ENCODE data around the gene TVP23C. TPM values are rescaled to one million over a fixed set of nuclear protein-coding genes. Genes with fewer than 3 reads are reported as not detected.
"Not testable (repeated sequence)": the region's sequence is repeated elsewhere in the genome, so short reads cannot be mapped to it uniquely, and the experiment has no call there.

TVP23C gene
- total RNA-seq: 10 to 100 TPM; 16.1 to 22.2 TPM
- 1 to 10 TPM; 1.2 to 4.1 (median 3.6) TPM for polyA plus RNA-seq
- 1.7 to 12.3 (median 6.8) reads per million in 6 experiments for total RNA-seq

DNA sequence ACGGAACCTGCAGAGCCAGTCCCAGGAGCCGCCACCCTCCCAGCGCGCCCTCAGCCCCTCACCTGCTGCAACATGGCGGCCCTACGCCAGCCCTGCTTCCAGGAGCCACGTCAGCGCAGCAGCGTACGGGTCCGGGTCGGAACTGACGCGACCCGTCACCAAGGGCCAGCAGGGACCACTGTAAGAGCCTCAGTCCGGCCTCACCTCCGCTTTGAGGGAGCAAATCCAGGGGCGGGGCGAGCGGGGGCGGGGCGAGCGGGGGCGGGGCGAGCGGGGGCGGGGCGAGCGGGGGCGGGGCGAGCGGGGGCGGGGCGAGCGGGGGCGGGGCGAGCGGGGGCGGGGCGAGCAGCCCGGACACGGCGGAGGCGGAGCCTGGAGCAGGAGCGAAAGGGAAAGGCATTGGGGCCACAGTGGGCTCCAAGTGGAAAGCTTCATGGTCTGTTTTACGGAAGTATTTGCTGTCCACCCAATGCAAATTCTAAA lies at the start of gene TVP23C:
TSS of gene TVP23C (minus strand) at position 109 of the 483 bp plus-strand sequence. CDS start at position 74, 35 bp downstream.
- POLR2A ChIA-PET, H3K36me3 Mint-ChIP-seq, H3K27me3 Mint-ChIP-seq, H3K9me3 Mint-ChIP-seq: not testable (repeated sequence)
- Mint-ChIP-seq H3K27ac (peak within 1 kb of the TSS; percentile 53 to 96 (median 92)), H3K4me1 (peaks cover 6 to 16% (median 13%) of the 10 kb centered on the region in 4 donors), H3K4me3 (peak within 1 kb of the TSS; percentile 90 to 97 (median 94))
- DNase-seq: peak; percentile 50 to 85 (median 68)
- peak; percentile 84 to 86 for ATAC-seq

DNA sequence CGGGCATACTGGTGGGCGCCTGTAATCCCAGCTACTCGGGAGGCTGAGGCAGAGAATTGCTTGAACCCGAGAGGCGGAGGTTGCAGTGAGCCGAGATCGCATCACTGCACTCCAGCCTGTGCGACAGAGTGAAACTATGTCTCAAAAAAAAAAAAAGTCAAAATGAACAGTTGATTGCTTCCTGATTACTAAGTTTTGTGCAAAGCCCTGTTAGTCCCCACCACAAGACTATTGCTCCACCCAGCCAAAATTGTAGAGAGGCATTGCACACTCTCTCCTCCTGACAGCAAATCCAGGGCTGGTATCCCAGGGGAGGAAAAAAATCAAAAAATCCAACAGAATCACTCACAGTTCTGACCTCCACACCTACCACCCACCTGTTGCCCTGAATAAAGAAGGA lies 29.7 kb upstream of the TVP23C start:
- Mint-ChIP-seq H3K4me1 (peaks cover 10 to 33% (median 21%) of the 10 kb centered on the region in 4 donors), H3K27me3 (peaks cover 0 to 16% (median 3%) of the 10 kb centered on the region in 5 donors)
- H3K9me3 Mint-ChIP-seq, H3K27ac Mint-ChIP-seq, DNase-seq, H3K4me3 Mint-ChIP-seq, POLR2A ChIA-PET, ATAC-seq, H3K36me3 Mint-ChIP-seq: not testable (repeated sequence)

DNA sequence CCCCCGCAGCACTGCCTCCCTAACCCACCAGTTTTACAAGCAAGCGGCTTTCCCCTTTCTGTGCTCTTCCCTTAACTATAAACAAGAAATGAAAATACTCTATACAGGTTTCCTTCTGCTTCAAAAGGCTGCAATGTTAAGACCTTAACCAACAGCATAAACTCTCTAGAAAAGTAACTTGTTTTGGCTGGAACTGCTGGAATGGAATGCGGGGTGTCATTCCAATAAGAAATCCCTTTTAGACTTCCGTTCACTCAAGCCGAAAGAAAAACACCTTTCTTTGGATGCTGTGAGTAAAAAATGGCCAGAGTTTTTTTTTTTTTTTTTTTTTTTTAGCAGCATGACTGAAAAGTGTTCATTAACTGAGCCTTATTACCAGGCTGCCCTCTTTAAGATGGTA lies 28.7 kb upstream of the TVP23C start:
- Mint-ChIP-seq H3K27me3 (peaks cover 0 to 16% (median 3%) of the 10 kb centered on the region in 5 donors), H3K4me1 (peaks cover 10 to 33% (median 21%) of the 10 kb centered on the region in 4 donors), H3K4me3 (peak overlapping the region in 7 of 10 donors; percentile 3 to 52 (median 38))
- H3K9me3 Mint-ChIP-seq, H3K27ac Mint-ChIP-seq, DNase-seq, ATAC-seq, POLR2A ChIA-PET, H3K36me3 Mint-ChIP-seq: not testable (repeated sequence)

DNA sequence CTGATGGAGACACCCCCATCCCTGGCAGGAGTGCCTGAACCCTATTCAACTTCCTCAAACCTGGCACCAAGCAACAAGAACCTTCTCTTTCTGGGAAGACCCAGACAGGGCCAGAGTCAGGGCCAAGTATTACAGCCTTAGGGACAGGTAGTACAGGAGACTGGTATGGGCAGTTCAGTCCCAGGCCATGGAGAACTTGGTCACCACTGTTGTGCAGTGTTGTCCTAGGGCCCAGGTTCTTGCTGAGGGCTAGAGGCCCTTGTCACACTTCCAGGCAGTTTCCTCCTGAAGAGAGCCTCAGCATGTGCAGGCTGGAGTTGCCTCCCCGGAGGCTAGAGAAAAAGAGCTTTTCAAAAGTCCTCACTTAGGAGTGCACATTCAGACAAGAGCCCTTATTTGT lies 27.6 kb upstream of the TVP23C start:
- H3K4me3 Mint-ChIP-seq: peak overlapping the region in 4 of 10 donors; percentile 24 to 69 (median 60)

DNA sequence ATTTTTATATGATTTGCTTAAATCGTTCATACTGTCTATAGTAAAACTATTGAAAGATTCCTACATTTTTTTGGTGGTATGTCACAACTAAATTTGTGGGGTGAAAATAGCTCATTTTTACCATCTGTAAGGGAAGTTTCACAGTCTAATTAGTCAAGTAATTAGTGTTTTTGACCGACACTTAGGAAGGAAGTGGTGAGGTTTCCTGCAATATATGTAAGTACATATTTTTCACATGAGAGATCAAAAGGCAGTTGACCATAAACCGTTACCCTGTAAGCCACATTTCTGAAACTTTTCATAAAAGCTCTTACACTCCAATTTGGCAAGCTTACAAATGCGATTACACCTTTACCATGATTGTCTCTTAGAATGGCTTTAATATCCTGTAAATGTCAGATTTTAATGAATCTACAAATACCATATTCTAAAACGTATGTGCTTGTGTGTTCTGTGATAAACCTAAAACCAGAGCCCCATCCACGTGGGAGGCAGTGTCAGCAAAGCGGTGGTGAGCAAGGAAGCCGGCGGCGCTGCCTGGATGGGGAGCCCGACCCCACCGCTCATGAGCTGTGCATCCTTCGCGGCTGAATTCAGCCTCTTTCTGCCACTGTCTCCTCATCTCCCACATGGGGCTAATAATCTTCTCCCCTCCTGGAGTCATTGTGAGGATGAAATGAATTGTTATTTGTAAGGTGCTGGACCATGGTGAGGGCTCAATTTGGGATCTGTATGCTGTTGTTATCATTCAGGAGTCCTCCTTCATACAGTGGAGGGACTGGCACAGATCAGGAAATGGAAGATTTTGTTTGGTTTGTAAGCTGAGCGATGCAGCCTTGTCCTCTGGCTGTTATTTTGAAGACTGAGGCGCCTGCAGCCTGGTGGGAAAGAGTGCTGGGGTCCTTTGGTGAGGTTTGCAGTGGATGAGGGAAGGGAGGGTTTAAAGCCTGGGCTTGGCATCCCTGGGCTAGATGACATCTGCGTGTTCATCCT lies 26.6 kb upstream of the TVP23C start:
- H3K9me3 Mint-ChIP-seq, POLR2A ChIA-PET, H3K36me3 Mint-ChIP-seq, H3K27ac Mint-ChIP-seq: not testable (repeated sequence)
- DNase-seq: peak in 3 of 10 donors; percentile 13 to 17 (median 15)
- H3K4me1 Mint-ChIP-seq: peaks cover 10 to 35% (median 21%) of the 10 kb centered on the region in 4 donors
- peak; percentile 61 to 67 for ATAC-seq
- H3K4me3 Mint-ChIP-seq: peak overlapping the region in 9 of 10 donors; percentile 32 to 73 (median 60)
- H3K27me3 Mint-ChIP-seq: peaks cover 0 to 16% (median 3%) of the 10 kb centered on the region in 5 donors

More for the DNA sequence above, 27.6 kb upstream of the TVP23C start:
- DNase-seq, H3K36me3 Mint-ChIP-seq, ATAC-seq, H3K9me3 Mint-ChIP-seq, POLR2A ChIA-PET: not testable (repeated sequence)
- peak overlapping the region in 1 of 10 donors; percentile 63 for H3K27ac Mint-ChIP-seq
- H3K4me1 Mint-ChIP-seq: peaks cover 10 to 35% (median 21%) of the 10 kb centered on the region in 4 donors
- H3K27me3 Mint-ChIP-seq: peaks cover 0 to 16% (median 3%) of the 10 kb centered on the region in 5 donors

DNA sequence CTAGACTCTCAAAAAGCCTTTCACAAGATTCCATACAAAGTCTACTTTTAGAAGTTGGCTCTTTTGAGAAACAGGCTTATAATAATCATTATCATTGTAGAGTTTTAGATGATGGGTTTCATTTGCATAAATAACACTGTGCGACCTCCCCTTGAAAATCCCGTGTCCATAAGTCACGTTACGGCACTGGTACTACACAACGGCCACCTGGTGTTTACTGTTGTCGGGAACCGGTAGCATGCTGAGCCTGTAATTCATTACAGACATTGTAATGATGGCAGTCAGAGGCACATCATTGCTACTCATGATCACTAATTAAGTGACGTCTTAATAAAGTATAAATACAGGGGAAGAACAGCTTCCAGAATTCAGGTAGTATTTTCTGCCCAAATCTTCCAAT lies 24.7 kb upstream of the TVP23C start:
- Mint-ChIP-seq H3K27ac (peak overlapping the region in 2 of 10 donors; percentile 17 to 31), H3K27me3 (peaks cover 0 to 13% (median 3%) of the 10 kb centered on the region in 5 donors), H3K4me1 (peaks cover 10 to 32% (median 21%) of the 10 kb centered on the region in 4 donors)
- H3K9me3 Mint-ChIP-seq, H3K36me3 Mint-ChIP-seq, H3K4me3 Mint-ChIP-seq, DNase-seq, ATAC-seq, POLR2A ChIA-PET: not testable (repeated sequence)

DNA sequence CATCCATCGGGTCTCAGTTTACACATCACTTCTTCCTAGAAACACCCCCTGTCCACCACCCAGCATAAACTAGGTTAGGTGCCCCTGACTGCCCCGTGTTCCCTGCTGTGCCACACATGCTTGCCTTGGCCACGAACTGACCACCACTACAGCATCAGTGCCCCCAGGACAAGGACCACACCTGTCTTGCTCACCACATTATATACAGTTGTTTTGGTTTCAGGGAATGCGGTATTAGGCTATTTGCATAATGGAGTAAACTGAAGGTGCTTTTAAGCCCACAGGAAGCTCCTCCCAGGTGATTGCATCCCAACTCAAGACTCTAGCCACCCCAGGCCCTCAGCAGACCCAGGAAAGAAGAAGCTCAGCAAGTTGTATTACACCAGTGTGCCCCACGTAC lies 20.0 kb upstream of the TVP23C start:
- peaks cover 0 to 10% (median 0%) of the 10 kb centered on the region in 5 donors for H3K27me3 Mint-ChIP-seq
- ATAC-seq, H3K4me1 Mint-ChIP-seq, H3K36me3 Mint-ChIP-seq, H3K27ac Mint-ChIP-seq, H3K4me3 Mint-ChIP-seq, H3K9me3 Mint-ChIP-seq, DNase-seq, POLR2A ChIA-PET: not testable (repeated sequence)

DNA sequence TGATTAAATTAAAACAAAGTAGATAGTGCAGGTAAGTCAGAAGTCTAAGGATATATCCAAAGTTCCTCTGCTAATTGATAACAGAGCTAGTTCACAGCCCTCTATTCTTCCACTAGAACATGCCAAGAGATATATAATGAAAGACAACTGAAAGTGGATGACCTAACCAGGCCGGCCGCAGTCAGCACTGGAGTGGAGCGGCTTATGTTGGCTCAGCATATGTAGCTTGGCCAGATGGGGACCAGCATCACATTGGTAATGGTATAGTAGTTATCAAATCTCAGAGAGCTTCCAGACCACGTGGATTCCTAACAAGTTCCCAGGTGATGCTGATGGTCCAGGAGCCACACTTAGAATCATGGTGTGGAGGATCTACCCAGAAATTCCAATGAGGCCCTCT lies 18.2 kb upstream of the TVP23C start:
- H3K4me3 Mint-ChIP-seq, DNase-seq, H3K27me3 Mint-ChIP-seq, H3K27ac Mint-ChIP-seq, H3K4me1 Mint-ChIP-seq, ATAC-seq, H3K9me3 Mint-ChIP-seq, H3K36me3 Mint-ChIP-seq: not testable (repeated sequence)
- POLR2A ChIA-PET: interaction anchor here (0.7 kb wide), 1 partner anchor 16 kb away, joined by 4 read pairs; no protein-coding TSS in a partner anchor

DNA sequence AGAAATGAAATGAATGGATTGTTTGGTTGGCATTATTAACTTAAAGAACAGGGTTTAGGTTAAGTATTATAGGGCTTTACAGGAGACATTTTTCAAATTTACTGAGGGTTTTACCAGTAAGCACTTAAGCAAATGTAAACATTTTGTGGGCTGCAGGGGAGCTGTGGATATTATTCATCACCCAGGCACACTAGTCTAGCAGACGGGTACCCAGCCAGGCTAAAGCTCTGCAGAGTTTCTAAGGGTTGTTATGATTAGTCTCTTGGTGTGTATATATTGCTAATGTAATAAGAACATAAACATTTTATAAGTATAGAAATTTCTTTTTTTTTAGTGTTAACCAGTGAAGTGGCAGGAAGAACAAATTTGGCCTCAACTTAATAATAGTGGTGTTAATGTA lies 13.6 kb upstream of the TVP23C start:
- H3K27ac Mint-ChIP-seq, H3K4me3 Mint-ChIP-seq, H3K9me3 Mint-ChIP-seq, DNase-seq, H3K4me1 Mint-ChIP-seq, H3K36me3 Mint-ChIP-seq, POLR2A ChIA-PET, H3K27me3 Mint-ChIP-seq, ATAC-seq: not testable (repeated sequence)

DNA sequence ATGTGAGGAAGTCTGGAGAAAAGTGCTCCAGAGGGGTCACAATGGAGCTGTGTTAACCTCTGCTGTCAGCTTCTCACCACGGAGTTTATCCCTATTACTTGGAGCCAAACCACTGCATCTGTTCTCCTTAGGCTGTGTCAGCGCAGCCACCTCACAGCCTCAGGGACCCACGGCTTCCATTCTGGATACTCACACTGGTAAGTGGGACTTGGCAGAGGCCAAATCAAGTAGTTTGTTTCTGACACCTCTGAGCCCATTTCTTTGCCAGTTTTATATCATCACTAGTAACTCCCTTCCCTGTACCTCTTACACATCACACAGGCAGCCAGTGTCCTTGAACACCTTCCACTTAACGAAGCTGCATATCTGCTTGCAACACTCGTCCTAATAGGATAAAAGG lies 11.4 kb upstream of the TVP23C start:
- H3K4me1 Mint-ChIP-seq, H3K27ac Mint-ChIP-seq, POLR2A ChIA-PET, H3K4me3 Mint-ChIP-seq, ATAC-seq, DNase-seq, H3K36me3 Mint-ChIP-seq, H3K9me3 Mint-ChIP-seq: not testable (repeated sequence)
- peaks cover 6 to 13% (median 8%) of the 10 kb centered on the region in 5 donors for H3K27me3 Mint-ChIP-seq

DNA sequence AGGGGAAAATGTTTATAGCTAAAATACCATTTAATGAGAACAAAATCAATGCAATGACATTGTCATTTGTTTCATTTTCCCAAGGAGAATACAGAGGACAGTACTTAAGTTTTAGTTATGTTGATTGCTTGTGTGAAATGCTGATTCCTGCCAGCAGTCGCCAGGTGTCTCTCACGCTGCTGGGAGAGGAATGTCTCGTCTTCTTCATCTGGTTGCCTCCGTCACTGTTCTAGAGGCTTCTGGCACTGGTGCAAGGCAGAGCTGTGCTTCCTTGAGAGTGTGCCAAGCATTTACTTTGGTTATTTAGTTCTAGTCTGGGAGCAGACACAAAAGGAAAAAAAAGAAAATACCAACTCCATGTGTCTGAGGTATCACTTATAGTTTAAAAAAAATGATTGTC lies 10.6 kb upstream of the TVP23C start:
- ATAC-seq, H3K27ac Mint-ChIP-seq, DNase-seq, H3K9me3 Mint-ChIP-seq, POLR2A ChIA-PET, H3K36me3 Mint-ChIP-seq, H3K4me3 Mint-ChIP-seq, H3K4me1 Mint-ChIP-seq: not testable (repeated sequence)
- H3K27me3 Mint-ChIP-seq: peaks cover 6 to 17% (median 8%) of the 10 kb centered on the region in 5 donors

DNA sequence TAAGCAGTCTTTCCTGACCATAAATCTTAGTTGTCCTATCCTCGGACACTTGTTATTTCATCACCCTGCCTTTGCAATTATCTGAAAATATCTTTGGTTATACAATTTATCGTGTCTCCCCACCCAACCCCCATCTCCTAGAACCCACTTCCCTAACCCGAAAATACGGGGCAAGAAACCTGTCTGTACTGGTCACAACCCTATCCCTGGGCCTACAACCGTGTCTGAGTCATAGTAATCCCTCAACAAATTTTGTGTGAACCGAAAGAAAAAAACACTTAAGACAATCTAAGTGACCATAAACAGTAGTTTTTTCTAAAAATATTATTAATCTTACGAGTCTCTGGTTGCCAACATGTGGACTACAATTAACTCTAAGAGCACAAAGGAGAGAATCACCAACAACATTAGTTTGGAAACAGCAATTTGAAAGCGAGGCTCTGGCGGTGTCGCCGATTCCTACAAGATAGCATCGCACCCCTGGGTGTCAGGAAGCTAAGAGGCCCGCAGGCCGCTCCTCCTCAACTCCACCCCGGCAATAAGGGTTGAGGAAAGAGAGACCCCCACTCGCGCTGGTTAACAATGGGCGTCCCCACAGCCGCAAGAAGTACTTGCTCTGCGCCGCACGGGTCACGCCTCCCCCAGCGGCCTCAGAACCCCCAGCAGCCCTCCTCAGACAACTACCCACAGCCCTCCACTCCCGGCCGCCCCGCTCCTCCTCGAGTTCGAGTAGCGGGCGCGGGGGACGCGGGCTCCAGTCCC lies 489 bp downstream of the TVP23C start:
- DNase-seq (peak in 3 of 10 donors; percentile 11 to 56 (median 11)), ATAC-seq (peak in 1 of 2 donors; percentile 62)
- H3K9me3 Mint-ChIP-seq, POLR2A ChIA-PET, H3K27me3 Mint-ChIP-seq, H3K36me3 Mint-ChIP-seq: not testable (repeated sequence)
- H3K27ac Mint-ChIP-seq: peak overlapping the region in 8 of 10 donors; percentile 51 to 96 (median 90)
- peak overlapping the region; percentile 90 to 97 (median 94) for H3K4me3 Mint-ChIP-seq
- peaks cover 7 to 18% (median 14%) of the 10 kb centered on the region in 4 donors for H3K4me1 Mint-ChIP-seq
